Lower leg skin (tissue), 3 donors: ENCODE results near the gene OR9Q1.

ENCODE experiments used
- CTCF ChIP-seq, 3 donors: fragments of 450-650 bp; IDR thresholded peaks; one replicate each; pipeline ENCODE4 v1.5.1; 2016; ENCODE audit warnings: antibody characterized with exemption in 3 of 3, mild to moderate bottlenecking in 3 of 3, moderate library complexity in 2 of 3
- POLR2A ChIP-seq, 2 donors: fragments of 450-650 bp; IDR thresholded peaks; one replicate each; pipeline ENCODE4 v1.6.1; 2016 to 2017; ENCODE audit warnings: antibody characterized with exemption in 2 of 2, mild to moderate bottlenecking in 1 of 2, moderate library complexity in 1 of 2

GRCh38 chr11:58046231-58046630 lies 22.6 kb downstream of the OR9Q1 start:
- TF ChIP-seq CTCF (IDR thresholded peaks at IDR 0.05) (no peak), POLR2A (IDR thresholded peaks at IDR 0.05) (no peak)
